A549 (cell line): ENCODE measurements around the gene CFAP77. TPM values are rescaled to one million over a fixed set of nuclear protein-coding genes. Genes with fewer than 3 reads are reported as not detected.

Experiments
- ATAC-seq, 2 experiments: fragments of 200-7000 bp in 1 of 2; fragments of >200 bp in 1 of 2; cut with Nextera tagmentation in 1 of 2; cut with Tn5 transposase in 1 of 2; 3 replicates each; pipeline versions ENCODE4 v1.8.0 to v1.9.1; 2018 to 2020; ENCODE audit warnings: mild to moderate bottlenecking in 1 of 2, moderate library complexity in 1 of 2
- CTCF ChIA-PET: fragments of 300-600 bp; sonication (Branson Sonifier 250); formaldehyde crosslinking; extraction: SDS; loops from one replicate; lab custom pipeline; 2021; ENCODE audit warnings: antibody characterized with exemption, inconsistent platforms; lab: Yijun Ruan, JAX
- POLR2A ChIA-PET: fragments of 350-600 bp; formaldehyde crosslinking; extraction: SDS; loops from one replicate; lab custom pipeline; 2021; ENCODE audit warnings: antibody characterized with exemption, inconsistent platforms; lab: Yijun Ruan, JAX
- DNase-seq, 2 experiments: peaks; one replicate each; pipeline versions ENCODE4 v3.0.0 to v3.0.0-alpha.2; 2011 to 2016; ENCODE audit warnings: low read depth in 1 of 2, low spot score in 1 of 2
- FAIRE-seq: peaks from 2 replicates; lab custom pipeline; 2011; peaks lifted over from hg19 to GRCh38; lab: Jason Lieb, UNC
- H3K27ac ChIP-seq, 2 experiments: fragments of >200 bp; sonication (Bioruptor Twin); formaldehyde crosslinking; 3 replicates each; pipeline ENCODE4 v1.5.1; 2016 to 2017
- H3K4me1 ChIP-seq: fragments of >200 bp; sonication (Bioruptor Twin); formaldehyde crosslinking; 3 replicates; pipeline ENCODE4 v1.6.1; 2016
- H3K4me2 ChIP-seq: fragments of >200 bp; sonication (Bioruptor Twin); formaldehyde crosslinking; 3 replicates; pipeline ENCODE4 v1.6.1; 2016
- H3K4me3 ChIP-seq: fragments of >200 bp; sonication (Bioruptor Twin); formaldehyde crosslinking; 3 replicates; pipeline ENCODE4 v1.5.1; 2016
- H3K9me3 ChIP-seq: fragments of >200 bp; sonication (Bioruptor Twin); formaldehyde crosslinking; 3 replicates; pipeline ENCODE4 v1.6.1; 2016
- ATOH8 ChIP-seq: fragments of 250-450 bp; sonication (Bioruptor Pico); IDR thresholded peaks from 2 replicates; pipeline ENCODE4 v1.5.0; 2020; ENCODE audit warnings: low read depth, mild to moderate bottlenecking, moderate library complexity
- CBX2 ChIP-seq: fragments of 200-600 bp; sonication (generic); IDR thresholded peaks from 2 replicates; pipeline ENCODE4 v1.6.1; 2016; ENCODE audit warnings: low read depth, mild to moderate bottlenecking, borderline replicate concordance
- CTCF ChIP-seq: fragments of >200 bp; sonication (Bioruptor Twin); formaldehyde crosslinking; IDR thresholded peaks from 3 replicates; pipeline ENCODE4 v1.5.1; 2016
- ELK1 ChIP-seq: fragments of 150-350 bp; IDR thresholded peaks from 2 replicates; pipeline ENCODE4 v1.6.1; 2014; ENCODE audit warnings: low read depth, mild to moderate bottlenecking, low read length
- ESRRA ChIP-seq: fragments of 150-350 bp; IDR thresholded peaks from 2 replicates; pipeline ENCODE4 v1.6.1; 2014; ENCODE audit warnings: mild to moderate bottlenecking, low read length, borderline replicate concordance
- HDAC2 ChIP-seq: fragments of 200-600 bp; sonication (generic); IDR thresholded peaks from 2 replicates; pipeline ENCODE4 v1.6.1; 2016
- KDM1A ChIP-seq: fragments of 200-600 bp; sonication (generic); IDR thresholded peaks from 2 replicates; pipeline ENCODE4 v1.6.1; 2016; ENCODE audit warnings: low read depth, mild to moderate bottlenecking
- PHF8 ChIP-seq: fragments of 200-600 bp; sonication (generic); IDR thresholded peaks from 2 replicates; pipeline ENCODE4 v1.6.1; 2016; ENCODE audit warnings: low read depth, mild to moderate bottlenecking, antibody characterized with exemption, moderate library complexity, borderline replicate concordance
- POLR2A ChIP-seq: IDR thresholded peaks from 2 replicates; pipeline ENCODE4 v1.6.1; 2012; ENCODE audit warnings: mild to moderate bottlenecking, low read length
- RAD21 ChIP-seq, 2 experiments: fragments of >200 bp in 1 of 2; sonication (Bioruptor Twin) in 1 of 2; formaldehyde crosslinking in 1 of 2; IDR thresholded peaks in 1 of 2; conservative IDR thresholded peaks in 1 of 2; 2 replicates in 1 of 2; 3 replicates in 1 of 2; pipeline ENCODE4 v1.6.1; 2012 to 2018; ENCODE audit warnings: inconsistent platforms in 1 of 2
- RARB ChIP-seq: fragments of 250-450 bp; sonication (Bioruptor Pico); IDR thresholded peaks from 2 replicates; pipeline ENCODE4 v1.8.0; 2021; ENCODE audit warnings: mild to moderate bottlenecking, moderate library complexity
- RFX5 ChIP-seq: fragments of 450-650 bp; IDR thresholded peaks from 2 replicates; pipeline ENCODE4 v1.7.1; 2014; ENCODE audit warnings: antibody characterized with exemption, mild to moderate bottlenecking, moderate library complexity
- SREBF2 ChIP-seq: fragments of 450-650 bp; IDR thresholded peaks from 2 replicates; pipeline ENCODE4 v1.6.1; 2014; ENCODE audit warnings: mild to moderate bottlenecking, moderate library complexity
- TFCP2L1 ChIP-seq: fragments of 250-450 bp; sonication (Bioruptor Pico); IDR thresholded peaks from 2 replicates; pipeline ENCODE4 v1.5.0; 2021; ENCODE audit warnings: mild to moderate bottlenecking
- ZSCAN20 ChIP-seq: fragments of 250-450 bp; sonication (Bioruptor Pico); IDR thresholded peaks from 2 replicates; pipeline ENCODE4 v1.8.0; 2022; ENCODE audit warnings: mild to moderate bottlenecking, moderate library complexity
- WGBS: methylation state at CpG from one replicate; pipeline ENCODE4 v1.1.6; 2017; ENCODE audit errors: missing lambda C conversion rate; 5-methylcytosine and 5-hydroxymethylcytosine counted together
- polyA plus RNA-seq, 4 experiments: library from polyadenylated mRNA; depleted of rRNA in 3 of 4; stranded (reverse); fragments of >200 nt; fragmentation: RNase III in 1 of 4; extraction: RNeasy Plus Mini Kit Qiagen cat#74134 plus additional on column Dnase treatment in 1 of 4; gene quantifications; 2 replicates in 3 of 4; 3 replicates in 1 of 4; pipeline ENCODE4 v1.2.3, GENCODE V29; 2011 to 2017
- TF ChIP-seq, protein P1 (sequence below): fragments of 450-650 bp; IDR thresholded peaks from 2 replicates; pipeline ENCODE4 v1.6.1; 2014; ENCODE audit warnings: antibody characterized with exemption
- TF ChIP-seq, protein P2 (sequence below): IDR thresholded peaks from 2 replicates; pipeline ENCODE4 v1.6.1; 2012
- TF ChIP-seq, protein P3 (sequence below): fragments of 200-600 bp; sonication (generic); IDR thresholded peaks from 2 replicates; pipeline ENCODE4 v1.6.1; 2016; ENCODE audit warnings: antibody characterized with exemption, mild to moderate bottlenecking, moderate library complexity

The CFAP77 gene
- polyA plus RNA-seq, 2 of the 4 experiments (the other 2 are of a cell fraction): 0.05 TPM; not detected in 1

GRCh38 chr9:132500193-132500592 is 90.2 kb downstream of the CFAP77 start (continued):
- TF ChIP-seq ATOH8 (CRISPR knock-in tag) (no peak), ZSCAN20 (CRISPR knock-in tag) (no peak)
- TF ChIP-seq, protein P1, sequence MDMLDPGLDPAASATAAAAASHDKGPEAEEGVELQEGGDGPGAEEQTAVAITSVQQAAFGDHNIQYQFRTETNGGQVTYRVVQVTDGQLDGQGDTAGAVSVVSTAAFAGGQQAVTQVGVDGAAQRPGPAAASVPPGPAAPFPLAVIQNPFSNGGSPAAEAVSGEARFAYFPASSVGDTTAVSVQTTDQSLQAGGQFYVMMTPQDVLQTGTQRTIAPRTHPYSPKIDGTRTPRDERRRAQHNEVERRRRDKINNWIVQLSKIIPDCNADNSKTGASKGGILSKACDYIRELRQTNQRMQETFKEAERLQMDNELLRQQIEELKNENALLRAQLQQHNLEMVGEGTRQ: no peak
- TF ChIP-seq, protein P2, sequence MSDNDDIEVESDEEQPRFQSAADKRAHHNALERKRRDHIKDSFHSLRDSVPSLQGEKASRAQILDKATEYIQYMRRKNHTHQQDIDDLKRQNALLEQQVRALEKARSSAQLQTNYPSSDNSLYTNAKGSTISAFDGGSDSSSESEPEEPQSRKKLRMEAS: no peak

GRCh38 chr9:132502480-132502879 is 92.5 kb downstream of the CFAP77 start:
- no peak overlapping the region for H3K4me3 ChIP-seq
- H3K4me1 ChIP-seq: no peaks in the 10 kb centered on the region
- FAIRE-seq (no peak), ATAC-seq (no peak), DNase-seq (no peak)
- TF ChIP-seq KDM1A: no peak
- no peak for TF ChIP-seq RARB (CRISPR knock-in tag)
- TF ChIP-seq SREBF2: no peak
- no peak for TF ChIP-seq HDAC2
- TF ChIP-seq CBX2: no peak
- TF ChIP-seq TFCP2L1 (CRISPR knock-in tag): no peak
- TF ChIP-seq CTCF: no peak
- TF ChIP-seq, protein P3, sequence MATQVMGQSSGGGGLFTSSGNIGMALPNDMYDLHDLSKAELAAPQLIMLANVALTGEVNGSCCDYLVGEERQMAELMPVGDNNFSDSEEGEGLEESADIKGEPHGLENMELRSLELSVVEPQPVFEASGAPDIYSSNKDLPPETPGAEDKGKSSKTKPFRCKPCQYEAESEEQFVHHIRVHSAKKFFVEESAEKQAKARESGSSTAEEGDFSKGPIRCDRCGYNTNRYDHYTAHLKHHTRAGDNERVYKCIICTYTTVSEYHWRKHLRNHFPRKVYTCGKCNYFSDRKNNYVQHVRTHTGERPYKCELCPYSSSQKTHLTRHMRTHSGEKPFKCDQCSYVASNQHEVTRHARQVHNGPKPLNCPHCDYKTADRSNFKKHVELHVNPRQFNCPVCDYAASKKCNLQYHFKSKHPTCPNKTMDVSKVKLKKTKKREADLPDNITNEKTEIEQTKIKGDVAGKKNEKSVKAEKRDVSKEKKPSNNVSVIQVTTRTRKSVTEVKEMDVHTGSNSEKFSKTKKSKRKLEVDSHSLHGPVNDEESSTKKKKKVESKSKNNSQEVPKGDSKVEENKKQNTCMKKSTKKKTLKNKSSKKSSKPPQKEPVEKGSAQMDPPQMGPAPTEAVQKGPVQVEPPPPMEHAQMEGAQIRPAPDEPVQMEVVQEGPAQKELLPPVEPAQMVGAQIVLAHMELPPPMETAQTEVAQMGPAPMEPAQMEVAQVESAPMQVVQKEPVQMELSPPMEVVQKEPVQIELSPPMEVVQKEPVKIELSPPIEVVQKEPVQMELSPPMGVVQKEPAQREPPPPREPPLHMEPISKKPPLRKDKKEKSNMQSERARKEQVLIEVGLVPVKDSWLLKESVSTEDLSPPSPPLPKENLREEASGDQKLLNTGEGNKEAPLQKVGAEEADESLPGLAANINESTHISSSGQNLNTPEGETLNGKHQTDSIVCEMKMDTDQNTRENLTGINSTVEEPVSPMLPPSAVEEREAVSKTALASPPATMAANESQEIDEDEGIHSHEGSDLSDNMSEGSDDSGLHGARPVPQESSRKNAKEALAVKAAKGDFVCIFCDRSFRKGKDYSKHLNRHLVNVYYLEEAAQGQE: no peak
- no peak for TF ChIP-seq PHF8
- TF ChIP-seq ELK1: no peak
- no peak for TF ChIP-seq RAD21 (conservative IDR thresholded peaks at IDR 0.05 in 1 of 2, IDR thresholded peaks at IDR 0.05 in 1 of 2)
- no peak for TF ChIP-seq ESRRA
- no peak for TF ChIP-seq POLR2A
- TF ChIP-seq RFX5: no peak
- TF ChIP-seq, protein P2: no peak
- TF ChIP-seq, protein P1: no peak
- ChIA-PET POLR2A (no interaction called here), CTCF (interaction anchor here (1.0 to 9.9 kb wide), 2 partner anchors 12 to 71 kb away, joined by 3 to 176 read pairs; no protein-coding TSS in a partner anchor)
- 48% methylated on average over 12 of the region's 12 CpGs for WGBS
- no peak overlapping the region for H3K27ac ChIP-seq
- H3K4me2 ChIP-seq: no peak overlapping the region
- H3K9me3 ChIP-seq: no peaks in the 10 kb centered on the region
